Measurements from ENCODE around the gene ARHGAP15. TPM values are rescaled to one million over a fixed set of nuclear protein-coding genes. Genes with fewer than 3 reads are reported as not detected.

The ARHGAP15 gene
- total RNA-seq, 1 donor from 2014 or later = 9.1 TPM

GRCh38 chr2:143466391-143466790 is 337.2 kb downstream of the ARHGAP15 start:
- H3K27ac ChIP-seq = no peak overlapping the region

GRCh38 chr2:143467011-143467410 is 337.8 kb downstream of the ARHGAP15 start:
- Histone ChIP-seq H3K27me3 (no peaks in the 10 kb centered on the region), H3K9me3 (no peaks in the 10 kb centered on the region), H3K36me3 (no peaks in the 10 kb centered on the region), H3K27ac (no peak overlapping the region), H3K4me3 (no peak overlapping the region), H3K4me1 (no peaks in the 10 kb centered on the region)
- no peak for TF ChIP-seq POLR2A (IDR thresholded peaks at IDR 0.05)
- TF ChIP-seq POLR2AphosphoS5 (IDR thresholded peaks at IDR 0.05; ENCODE audit: insufficient read depth in 1 of 2, low read depth in 1 of 2) = no peak
- TF ChIP-seq CTCF (IDR thresholded peaks at IDR 0.05) = no peak
- no peak for DNase-seq (ENCODE audit: extremely low spot score in 2 of 2)
- intact Hi-C loops (cut with DNase I) = no loop called here

More at GRCh38 chr2:143466391-143466790, 337.2 kb downstream of the ARHGAP15 start:
- H3K9me3 ChIP-seq = no peaks in the 10 kb centered on the region
- H3K27me3 ChIP-seq = no peaks in the 10 kb centered on the region
- TF ChIP-seq POLR2A (IDR thresholded peaks at IDR 0.05) (no peak), CTCF (IDR thresholded peaks at IDR 0.05) (no peak), POLR2AphosphoS5 (IDR thresholded peaks at IDR 0.05; ENCODE audit: insufficient read depth in 1 of 2, low read depth in 1 of 2) (no peak)
- no peak for DNase-seq (ENCODE audit: extremely low spot score in 2 of 2)
- H3K4me3 ChIP-seq = no peak overlapping the region
- no peaks in the 10 kb centered on the region for H3K4me1 ChIP-seq
- intact Hi-C loops (cut with DNase I) = no loop called here
- H3K36me3 ChIP-seq = no peaks in the 10 kb centered on the region

DNA sequence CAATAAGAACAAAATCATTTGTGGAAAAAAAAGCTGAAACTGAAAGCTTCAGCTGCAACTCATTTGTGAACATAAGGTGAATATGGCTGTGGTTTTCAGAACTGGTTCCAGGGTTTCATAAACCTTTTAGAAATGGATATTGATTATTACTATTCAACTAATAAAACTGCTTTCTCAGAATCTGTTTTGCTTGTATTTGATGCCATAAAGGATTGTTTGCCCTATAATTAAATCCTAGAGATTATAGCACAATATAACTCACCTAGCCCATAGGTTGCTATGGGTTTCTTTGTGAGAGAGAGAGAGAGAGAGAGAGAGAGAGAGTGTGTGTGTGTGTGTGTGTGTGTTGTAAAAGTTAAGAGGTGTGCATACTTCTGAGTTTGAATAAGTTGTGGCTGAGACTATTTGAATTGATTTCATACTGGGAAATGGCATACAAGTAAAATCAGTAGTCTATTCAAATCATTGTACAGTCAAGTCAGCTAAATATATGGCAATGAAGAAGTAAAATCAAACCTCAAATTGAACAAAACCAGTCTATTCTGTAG is 339.2 kb downstream of the ARHGAP15 start:
- Histone ChIP-seq H3K4me1 (no peaks in the 10 kb centered on the region), H3K9me3 (no peaks in the 10 kb centered on the region), H3K27me3 (no peaks in the 10 kb centered on the region), H3K36me3 (no peaks in the 10 kb centered on the region), H3K4me3 (no peak overlapping the region), H3K27ac (no peak overlapping the region)
- intact Hi-C loops (cut with DNase I) = no loop called here
- no peak for DNase-seq (ENCODE audit: extremely low spot score in 2 of 2)
- TF ChIP-seq CTCF (IDR thresholded peaks at IDR 0.05) = no peak
- TF ChIP-seq POLR2AphosphoS5 (IDR thresholded peaks at IDR 0.05; ENCODE audit: insufficient read depth in 1 of 2, low read depth in 1 of 2) = no peak
- TF ChIP-seq POLR2A (IDR thresholded peaks at IDR 0.05) = no peak

- intact Hi-C loops (cut with DNase I) = no loop called here
- no peaks in the 10 kb centered on the region for H3K9me3 ChIP-seq
- no peak for DNase-seq (ENCODE audit: extremely low spot score in 2 of 2)
- no peak for TF ChIP-seq POLR2AphosphoS5 (IDR thresholded peaks at IDR 0.05; ENCODE audit: insufficient read depth in 1 of 2, low read depth in 1 of 2)
- TF ChIP-seq CTCF (IDR thresholded peaks at IDR 0.05) = no peak
- no peak for TF ChIP-seq POLR2A (IDR thresholded peaks at IDR 0.05)
- no peak overlapping the region for H3K4me3 ChIP-seq
- no peaks in the 10 kb centered on the region for H3K27me3 ChIP-seq
- H3K27ac ChIP-seq = no peak overlapping the region
- no peaks in the 10 kb centered on the region for H3K36me3 ChIP-seq
- no peaks in the 10 kb centered on the region for H3K4me1 ChIP-seq
These were observed 340.1 kb downstream of the ARHGAP15 start for GRCh38 chr2:143469323-143469722.

DNA sequence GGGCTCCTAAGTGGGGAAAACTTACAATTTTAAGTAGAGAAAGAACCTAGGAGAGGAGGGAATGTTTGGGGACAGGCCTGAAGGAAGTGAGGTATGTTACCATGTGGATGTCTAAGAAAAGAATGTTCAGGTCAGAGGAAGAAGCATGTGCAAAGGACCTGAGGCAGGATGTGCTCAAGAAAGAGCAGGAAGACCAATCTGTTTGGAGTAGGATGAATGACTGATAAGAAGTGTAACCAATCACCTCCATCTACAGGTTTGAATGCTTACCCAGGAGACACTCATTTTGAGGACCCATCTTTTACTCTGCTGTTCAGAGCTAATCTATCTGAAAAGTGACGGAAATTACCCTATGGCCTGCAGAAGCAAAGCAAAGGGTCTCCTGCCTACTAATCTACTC is 342.3 kb downstream of the ARHGAP15 start:
- Histone ChIP-seq H3K27me3 (no peaks in the 10 kb centered on the region), H3K4me3 (no peak overlapping the region), H3K27ac (no peak overlapping the region), H3K36me3 (no peaks in the 10 kb centered on the region), H3K4me1 (no peaks in the 10 kb centered on the region), H3K9me3 (no peaks in the 10 kb centered on the region)
- no peak for DNase-seq (ENCODE audit: extremely low spot score in 2 of 2)
- TF ChIP-seq POLR2AphosphoS5 (IDR thresholded peaks at IDR 0.05; ENCODE audit: insufficient read depth in 1 of 2, low read depth in 1 of 2) = no peak
- no peak for TF ChIP-seq CTCF (IDR thresholded peaks at IDR 0.05)
- TF ChIP-seq POLR2A (IDR thresholded peaks at IDR 0.05) = no peak
- intact Hi-C loops (cut with DNase I) = no loop called here

All from vagina (tissue), 2 donors.